Loucy (cell line): Measurements from ENCODE around the gene NT5DC4.

Experiments
- H2AFZ ChIP-seq: fragments of 200-600 bp; sonication (generic); 2 replicates; pipeline ENCODE4 v1.6.0; 2016; ENCODE audit warnings: antibody characterized with exemption, mild to moderate bottlenecking, low read length, moderate library complexity
- H3F3A ChIP-seq: fragments of 200-600 bp; 2 replicates; pipeline ENCODE4 v1.6.0; 2016; ENCODE audit warnings: antibody characterized with exemption, low read depth, mild to moderate bottlenecking
- H3K27me3 ChIP-seq: fragments of 200-600 bp; sonication (generic); 2 replicates; pipeline ENCODE4 v1.6.1; 2014; ENCODE audit warnings: low read length, mild to moderate bottlenecking; ENCODE audit not compliant: insufficient read depth, poor library complexity, severe bottlenecking
- H3K36me3 ChIP-seq: fragments of 200-600 bp; sonication (generic); 2 replicates; pipeline ENCODE4 v1.6.1; 2016; ENCODE audit warnings: low read length; ENCODE audit not compliant: insufficient read depth
- H3K4me1 ChIP-seq: fragments of 200-600 bp; sonication (generic); 2 replicates; pipeline ENCODE4 v1.5.1; 2014; ENCODE audit warnings: low read length, mild to moderate bottlenecking; ENCODE audit not compliant: insufficient read depth, poor library complexity, severe bottlenecking
- H3K4me2 ChIP-seq: fragments of 200-600 bp; sonication (generic); 2 replicates; pipeline ENCODE4 v1.6.0; 2014; ENCODE audit warnings: antibody characterized with exemption, low read length, low read depth, mild to moderate bottlenecking; ENCODE audit not compliant: poor library complexity, severe bottlenecking
- H3K4me3 ChIP-seq: fragments of 200-600 bp; sonication (generic); 2 replicates; pipeline ENCODE4 v1.5.1; 2014; ENCODE audit warnings: low read length, mild to moderate bottlenecking, mixed read lengths; ENCODE audit not compliant: poor library complexity, severe bottlenecking
- H3K79me2 ChIP-seq: fragments of 200-600 bp; sonication (generic); 2 replicates; pipeline ENCODE4 v1.6.1; 2014; ENCODE audit warnings: low read length; ENCODE audit not compliant: insufficient read depth
- H3K9ac ChIP-seq: fragments of 200-600 bp; sonication (generic); 2 replicates; pipeline ENCODE4 v1.6.0; 2014; ENCODE audit warnings: mild to moderate bottlenecking, low read depth, low read length, moderate library complexity; ENCODE audit not compliant: poor library complexity, severe bottlenecking
- H3K9me2 ChIP-seq: fragments of 200-600 bp; sonication (generic); replicated peaks from 2 replicates; pipeline ENCODE4 v1.6.1; 2016; ENCODE audit warnings: low read depth, low read length, mixed read lengths
- H3K9me3 ChIP-seq: fragments of 200-600 bp; sonication (generic); 2 replicates; pipeline ENCODE4 v1.6.1; 2014; ENCODE audit warnings: mild to moderate bottlenecking, antibody characterized with exemption, low read length, low read depth; ENCODE audit not compliant: insufficient read depth
- H4K20me1 ChIP-seq: fragments of 200-600 bp; sonication (generic); 2 replicates; pipeline ENCODE4 v1.6.0; 2014; ENCODE audit warnings: antibody characterized with exemption, low read length, mild to moderate bottlenecking; ENCODE audit not compliant: insufficient read depth, poor library complexity, severe bottlenecking
- CTCF ChIP-seq: fragments of 200-600 bp; sonication (generic); conservative IDR thresholded peaks from 2 replicates; pipeline ENCODE4 v1.5.1; 2014; ENCODE audit warnings: mild to moderate bottlenecking, antibody characterized with exemption, low read length
- EZH2phosphoT487 ChIP-seq: fragments of 200-600 bp; IDR thresholded peaks from 2 replicates; pipeline ENCODE4 v1.6.1; 2018; ENCODE audit warnings: antibody characterized with exemption, mild to moderate bottlenecking, moderate library complexity, borderline replicate concordance

NT5DC4 gene

DNA sequence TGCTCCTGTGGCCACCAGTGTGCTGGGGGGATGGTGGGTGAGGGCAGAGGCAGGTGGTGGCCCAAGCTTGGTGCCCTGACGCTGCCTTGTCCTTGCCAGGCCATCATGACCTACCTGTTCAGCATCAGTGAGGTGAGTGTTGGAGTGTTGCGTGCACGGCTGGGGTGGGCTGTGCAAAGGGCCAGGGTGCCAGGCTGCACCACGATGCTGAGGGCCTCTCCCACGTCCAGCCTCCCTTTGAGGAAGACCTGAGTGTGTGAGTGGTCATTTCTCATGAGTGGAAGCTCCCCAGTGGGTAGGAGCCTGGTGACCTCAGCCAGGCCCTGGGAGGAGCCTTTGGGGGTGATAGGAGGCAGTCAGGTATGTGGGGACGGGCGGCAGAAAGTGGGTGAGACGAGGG lies 3.2 kb downstream of the NT5DC4 start:
- Histone ChIP-seq H3K9me3 (no peaks in the 10 kb centered on the region), H3K27me3 (no peaks in the 10 kb centered on the region), H4K20me1 (no peaks in the 10 kb centered on the region), H2AFZ (no peak overlapping the region), H3K36me3 (no peaks in the 10 kb centered on the region), H3K9ac (no peak overlapping the region), H3F3A (no peaks in the 10 kb centered on the region), H3K4me3 (no peak overlapping the region), H3K79me2 (no peaks in the 10 kb centered on the region), H3K9me2 (no peaks in the 10 kb centered on the region), H3K4me2 (no peak overlapping the region), H3K4me1 (peaks cover 5% of the 10 kb centered on the region)
- TF ChIP-seq CTCF (no peak), EZH2phosphoT487 (no peak)

GRCh38 chr2:112724591-112725525 lies 4.0 kb downstream of the NT5DC4 start:
- no peaks in the 10 kb centered on the region for H3F3A ChIP-seq
- H4K20me1 ChIP-seq: no peaks in the 10 kb centered on the region
- no peaks in the 10 kb centered on the region for H3K27me3 ChIP-seq
- H2AFZ ChIP-seq: no peak overlapping the region
- H3K4me2 ChIP-seq: no peak overlapping the region
- H3K4me1 ChIP-seq: peaks cover 5% of the 10 kb centered on the region
- H3K9ac ChIP-seq: peak overlapping the region; percentile 1
- no peaks in the 10 kb centered on the region for H3K9me3 ChIP-seq
- H3K79me2 ChIP-seq: no peaks in the 10 kb centered on the region
- H3K36me3 ChIP-seq: no peaks in the 10 kb centered on the region
- H3K4me3 ChIP-seq: no peak overlapping the region
- no peaks in the 10 kb centered on the region for H3K9me2 ChIP-seq
- peak; percentile 73 for TF ChIP-seq CTCF
- TF ChIP-seq EZH2phosphoT487: no peak

GRCh38 chr2:112725545-112726457 lies 5.0 kb downstream of the NT5DC4 start:
- no peaks in the 10 kb centered on the region for H3K9me2 ChIP-seq
- no peaks in the 10 kb centered on the region for H3K79me2 ChIP-seq
- no peak overlapping the region for H3K9ac ChIP-seq
- no peaks in the 10 kb centered on the region for H3K27me3 ChIP-seq
- H2AFZ ChIP-seq: no peak overlapping the region; the same call in 1 of the 2 replicates
- TF ChIP-seq CTCF (no peak), EZH2phosphoT487 (no peak)
- H3K4me3 ChIP-seq: no peak overlapping the region
- H3K4me1 ChIP-seq: peaks cover 5% of the 10 kb centered on the region
- no peaks in the 10 kb centered on the region for H3K9me3 ChIP-seq
- no peaks in the 10 kb centered on the region for H3K36me3 ChIP-seq
- H3K4me2 ChIP-seq: no peak overlapping the region
- no peaks in the 10 kb centered on the region for H3F3A ChIP-seq
- H4K20me1 ChIP-seq: no peaks in the 10 kb centered on the region
